Smooth muscle cell (in vitro differentiated cells): ENCODE measurements around the gene GATD1. TPM values are rescaled to one million over a fixed set of nuclear protein-coding genes. Genes with fewer than 3 reads are reported as not detected.

Experiments used
- DNase-seq: peaks from one replicate; lab custom pipeline; 2025; ENCODE audit not compliant: unreplicated experiment; lab: John Stamatoyannopoulos, UW
- H2AFZ ChIP-seq: fragments of 200-600 bp; sonication (generic); 2 replicates; pipeline ENCODE4 v1.6.0; 2016; ENCODE audit warnings: antibody characterized with exemption, low read depth, mild to moderate bottlenecking
- H3F3A ChIP-seq: fragments of 200-600 bp; sonication (generic); 2 replicates; pipeline ENCODE4 v1.6.0; 2017; ENCODE audit warnings: antibody characterized with exemption, low read depth
- H3K27ac ChIP-seq: fragments of 200-600 bp; sonication (generic); 2 replicates; pipeline ENCODE4 v1.5.1; 2016; ENCODE audit warnings: low read depth, mild to moderate bottlenecking
- H3K27me3 ChIP-seq: fragments of 200-600 bp; sonication (generic); 2 replicates; pipeline ENCODE4 v1.6.1; 2016; ENCODE audit warnings: low read depth, mild to moderate bottlenecking
- H3K36me3 ChIP-seq: fragments of 200-600 bp; sonication (generic); 2 replicates; pipeline ENCODE4 v1.5.1; 2016; ENCODE audit warnings: low read depth
- H3K4me1 ChIP-seq: fragments of 200-600 bp; sonication (generic); 2 replicates; pipeline ENCODE4 v1.5.1; 2016; ENCODE audit warnings: low read depth
- H3K4me2 ChIP-seq: fragments of 200-600 bp; sonication (generic); 2 replicates; pipeline ENCODE4 v1.6.0; 2016; ENCODE audit warnings: mild to moderate bottlenecking
- H3K4me3 ChIP-seq: fragments of 200-600 bp; sonication (generic); 2 replicates; pipeline ENCODE4 v1.5.1; 2016; ENCODE audit warnings: mild to moderate bottlenecking
- H3K79me2 ChIP-seq: fragments of 200-600 bp; sonication (generic); 2 replicates; pipeline ENCODE4 v1.6.0; 2016; ENCODE audit warnings: low read depth, mild to moderate bottlenecking
- H3K9ac ChIP-seq: fragments of 200-600 bp; sonication (generic); 2 replicates; pipeline ENCODE4 v1.6.0; 2016; ENCODE audit warnings: low read depth
- H3K9me3 ChIP-seq: fragments of 200-600 bp; sonication (generic); replicated peaks from 2 replicates; pipeline ENCODE4 v1.5.1; 2016; ENCODE audit warnings: low read depth
- H4K20me1 ChIP-seq: fragments of 200-600 bp; sonication (generic); 2 replicates; pipeline ENCODE4 v1.6.0; 2016; ENCODE audit warnings: low read depth
- CTCF ChIP-seq: fragments of 200-600 bp; sonication (generic); IDR thresholded peaks from 2 replicates; pipeline ENCODE4 v1.5.1; 2017; ENCODE audit warnings: borderline replicate concordance, mild to moderate bottlenecking, antibody characterized with exemption; ENCODE audit not compliant: insufficient read depth, poor library complexity, severe bottlenecking
- WGBS: methylation state at CpG from one replicate; pipeline ENCODE4 v1.1.7; 2016; ENCODE audit warnings: low lambda C conversion rate; 5-methylcytosine and 5-hydroxymethylcytosine counted together
- polyA plus RNA-seq: library from polyadenylated mRNA; unstranded; fragments of >200 nt; fragmentation: Nextera tagmentation; extraction: Ambion mirVana; gene quantifications from 2 replicates; pipeline ENCODE4 v1.2.1, GENCODE V29; 2016
- total RNA-seq: library from RNA; depleted of rRNA; stranded (reverse); fragments of >200 nt; gene quantifications from 2 replicates; pipeline ENCODE4 v1.2.3, GENCODE V29; 2014

The GATD1 gene
- total and polyA plus RNA-seq, 2 experiments from 2014 or later, result 11.7 to 12.9 TPM

- Histone ChIP-seq H3F3A (peaks cover 5% of the 10 kb centered on the region), H3K9me3 (no peaks in the 10 kb centered on the region), H3K4me2 (no peak overlapping the region), H3K27ac (no peak overlapping the region), H3K36me3 (no peaks in the 10 kb centered on the region), H4K20me1 (peaks cover 11% of the 10 kb centered on the region), H2AFZ (no peak overlapping the region), H3K9ac (no peak overlapping the region), H3K27me3 (no peaks in the 10 kb centered on the region), H3K4me1 (peaks cover 5% of the 10 kb centered on the region), H3K4me3 (no peak overlapping the region), H3K79me2 (no peaks in the 10 kb centered on the region)
- TF ChIP-seq CTCF, result no peak
- WGBS, result 72% methylated on average over 17 of the region's 18 CpGs
- no peak for DNase-seq
These were observed 13.7 kb upstream of the GATD1 start for GRCh38 chr11:790721-791564.

- Histone ChIP-seq H3K4me1 (no peaks in the 10 kb centered on the region), H2AFZ (no peak within 1 kb of the TSS), H3K36me3 (no peaks in the 10 kb centered on the region), H3K27ac (no peak within 1 kb of the TSS), H3K9ac (no peak within 1 kb of the TSS), H3K79me2 (no peaks in the 10 kb centered on the region), H3K27me3 (no peaks in the 10 kb centered on the region), H3K4me2 (no peak within 1 kb of the TSS), H3K9me3 (no peaks in the 10 kb centered on the region), H4K20me1 (peaks cover 7% of the 10 kb centered on the region), H3K4me3 (no peak within 1 kb of the TSS), H3F3A (peaks cover 5% of the 10 kb centered on the region)
- TF ChIP-seq CTCF, result no peak
- no peak for DNase-seq
- 26% methylated on average over 16 of the region's 44 CpGs for WGBS
These were observed 12.7 kb upstream of the GATD1 start, which contains the start of gene CEND1 for GRCh38 chr11:789943-790342. TSS of gene CEND1 (minus strand) at chr11:790090. CDS start at chr11:788576, 1,514 bp downstream.

GRCh38 chr11:788953-789940, 12.0 kb upstream of the GATD1 start:
- Histone ChIP-seq H3F3A (peaks cover 5% of the 10 kb centered on the region), H3K4me3 (no peak overlapping the region)

More at GRCh38 chr11:788953-789940, 12.0 kb upstream of the GATD1 start:
- no peak for DNase-seq
- Histone ChIP-seq H2AFZ (no peak overlapping the region), H3K79me2 (no peaks in the 10 kb centered on the region), H3K36me3 (no peaks in the 10 kb centered on the region), H3K4me2 (no peak overlapping the region), H3K27ac (no peak overlapping the region), H3K27me3 (no peaks in the 10 kb centered on the region), H3K4me1 (no peaks in the 10 kb centered on the region), H4K20me1 (peaks cover 7% of the 10 kb centered on the region), H3K9ac (no peak overlapping the region), H3K9me3 (no peaks in the 10 kb centered on the region)
- no peak for TF ChIP-seq CTCF
- 68% methylated on average over 27 of the region's 31 CpGs for WGBS
